Nephron progenitor cell (in vitro differentiated cells): Measurements from ENCODE around the gene PHF2.

Source experiments
- DNase-seq: peaks from one replicate; pipeline ENCODE4 v3.0.0; 2021
- H3K27ac Mint-ChIP-seq: 2 replicates; pipeline ENCODE4 v1.8.0; 2021; ENCODE audit warnings: mild to moderate bottlenecking, moderate library complexity, mixed read lengths
- H3K27me3 Mint-ChIP-seq: 2 replicates; pipeline ENCODE4 v1.8.0; 2021; ENCODE audit warnings: mild to moderate bottlenecking, low read depth, mixed read lengths; ENCODE audit not compliant: poor library complexity
- H3K36me3 Mint-ChIP-seq: 2 replicates; pipeline ENCODE4 v1.8.0; 2021; ENCODE audit warnings: low read depth, mixed read lengths
- H3K4me1 Mint-ChIP-seq: 2 replicates; pipeline ENCODE4 v1.8.0; 2021; ENCODE audit warnings: mixed read lengths
- H3K4me3 Mint-ChIP-seq: 2 replicates; pipeline ENCODE4 v1.8.0; 2021; ENCODE audit warnings: mild to moderate bottlenecking, moderate library complexity, mixed read lengths
- H3K9me3 Mint-ChIP-seq: 2 replicates; pipeline ENCODE4 v1.8.0; 2021; ENCODE audit warnings: mild to moderate bottlenecking, moderate library complexity, mixed read lengths
- CTCF ChIP-seq: fragments of 200-600 bp; sonication (generic); IDR thresholded peaks from 2 replicates; pipeline ENCODE4 v1.5.0; 2021; ENCODE audit warnings: antibody characterized with exemption

PHF2 gene

GRCh38 chr9:93594041-93594756 is 17.8 kb downstream of the PHF2 start:
- TF ChIP-seq CTCF = no peak
- peaks cover 4% of the 10 kb centered on the region for H3K36me3 Mint-ChIP-seq
- no peak overlapping the region for H3K4me3 Mint-ChIP-seq
- H3K27ac Mint-ChIP-seq = no peak overlapping the region
- H3K9me3 Mint-ChIP-seq = no peaks in the 10 kb centered on the region
- no peak for DNase-seq
- H3K4me1 Mint-ChIP-seq = peaks cover 71% of the 10 kb centered on the region
- H3K27me3 Mint-ChIP-seq = peaks cover 6% of the 10 kb centered on the region

- peaks cover 4% of the 10 kb centered on the region for H3K36me3 Mint-ChIP-seq
- no peak overlapping the region for H3K4me3 Mint-ChIP-seq
- peaks cover 64% of the 10 kb centered on the region for H3K4me1 Mint-ChIP-seq
- no peaks in the 10 kb centered on the region for H3K9me3 Mint-ChIP-seq
- TF ChIP-seq CTCF = no peak
- H3K27ac Mint-ChIP-seq = no peak overlapping the region
- no peak for DNase-seq
- H3K27me3 Mint-ChIP-seq = peaks cover 6% of the 10 kb centered on the region
Observed at GRCh38 chr9:93595461-93595860, 19.1 kb downstream of the PHF2 start.

- Mint-ChIP-seq H3K27ac (peak overlapping the region; percentile 73), H3K9me3 (no peaks in the 10 kb centered on the region), H3K36me3 (peaks cover 4% of the 10 kb centered on the region), H3K4me3 (no peak overlapping the region), H3K4me1 (peaks cover 63% of the 10 kb centered on the region), H3K27me3 (peaks cover 6% of the 10 kb centered on the region)
- no peak for TF ChIP-seq CTCF
- no peak for DNase-seq
Observed at GRCh38 chr9:93595861-93596365, 19.5 kb downstream of the PHF2 start.

DNA sequence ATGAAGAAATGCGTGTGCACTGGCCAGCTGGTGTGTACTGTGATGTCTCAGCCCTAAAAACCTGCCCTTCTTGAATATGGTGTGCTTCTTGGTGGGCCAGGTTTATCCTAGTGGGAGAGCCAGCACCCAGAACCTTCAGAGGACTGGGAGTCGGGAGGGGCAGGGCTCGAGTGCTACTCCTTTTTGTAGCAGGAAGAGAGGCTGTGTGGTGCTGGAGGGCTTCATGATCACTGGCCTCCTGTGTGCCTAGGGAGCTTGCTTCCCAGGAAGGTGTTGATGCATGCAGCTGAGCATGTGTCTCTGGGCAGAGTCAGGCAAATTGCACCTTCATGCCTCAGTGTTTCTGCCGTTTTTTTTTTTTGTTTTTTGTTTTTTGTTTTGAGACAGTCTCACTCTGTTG is 20.0 kb downstream of the PHF2 start:
- no peaks in the 10 kb centered on the region for H3K9me3 Mint-ChIP-seq
- peaks cover 63% of the 10 kb centered on the region for H3K4me1 Mint-ChIP-seq
- no peak for TF ChIP-seq CTCF
- H3K4me3 Mint-ChIP-seq = no peak overlapping the region
- peaks cover 4% of the 10 kb centered on the region for H3K36me3 Mint-ChIP-seq
- H3K27me3 Mint-ChIP-seq = peaks cover 6% of the 10 kb centered on the region
- no peak for DNase-seq
- peak overlapping the region; percentile 73 for H3K27ac Mint-ChIP-seq

- Mint-ChIP-seq H3K27me3 (peaks cover 3% of the 10 kb centered on the region), H3K4me1 (peaks cover 62% of the 10 kb centered on the region), H3K36me3 (peaks cover 4% of the 10 kb centered on the region), H3K4me3 (no peak overlapping the region), H3K27ac (no peak overlapping the region), H3K9me3 (no peaks in the 10 kb centered on the region)
- TF ChIP-seq CTCF = no peak
- no peak for DNase-seq
Observed at GRCh38 chr9:93597142-93597706, 20.8 kb downstream of the PHF2 start.
